HL-60 (cell line): ENCODE measurements around the gene RTN4IP1.

Experiments
- CTCF ChIP-seq: IDR thresholded peaks from one replicate; pipeline ENCODE4 v1.5.1; 2011; ENCODE audit warnings: low read length, control low read depth, inconsistent platforms; ENCODE audit not compliant: insufficient read depth
- GABPA ChIP-seq: IDR thresholded peaks from 2 replicates; pipeline ENCODE4 v1.6.1; 2012; ENCODE audit warnings: low read depth
- POLR2AphosphoS5 ChIP-seq: IDR thresholded peaks from 2 replicates; pipeline ENCODE4 v1.6.1; 2012; ENCODE audit warnings: low read depth
- REST ChIP-seq: IDR thresholded peaks from 2 replicates; pipeline ENCODE4 v1.6.1; 2012; ENCODE audit warnings: low read depth; ENCODE audit not compliant: insufficient replicate concordance

GRCh38 chr6:106522562-106523250, 106.6 kb downstream of the RTN4IP1 start:
- TF ChIP-seq CTCF (no peak), GABPA (no peak), POLR2AphosphoS5 (no peak), REST (no peak)
